Stimulated activated CD4-positive, alpha-beta T cell treated with anti-CD3 and anti-CD28 coated beads, Interleukin-4, amount 100 ng/mL, for 48 hours (primary cell): Measurements from ENCODE around the gene OR51D1.

Experiments
- DNase-seq, 2 donors: peaks; one replicate each; pipeline ENCODE4 v3.0.0-alpha.2; 2020; ENCODE audit warnings: low read depth in 2 of 2

OR51D1 gene

GRCh38 chr11:4636962-4637661 is at the start of gene OR51D1:
Gene OR51D1 (plus strand): TSS chr11:4637477. CDS start chr11:4639791, 2,314 bp downstream.
- DNase-seq: peak; percentile 45 to 64

- DNase-seq: no peak
Measured at GRCh38 chr11:4589017-4589416, 48.3 kb upstream of the OR51D1 start.

GRCh38 chr11:4593739-4594138 is 43.5 kb upstream of the OR51D1 start, which contains the start of gene OR52I1:
Gene OR52I1 (plus strand): TSS chr11:4594039. CDS start chr11:4594039, 0 bp downstream.
- no peak for DNase-seq

- DNase-seq: no peak
Measured at GRCh38 chr11:4605057-4605456, 32.2 kb upstream of the OR51D1 start.

- no peak for DNase-seq
Measured at GRCh38 chr11:4606231-4607015, 30.9 kb upstream of the OR51D1 start.

GRCh38 chr11:4607096-4607495 is 30.2 kb upstream of the OR51D1 start:
- no peak for DNase-seq

GRCh38 chr11:4607781-4608666 is 29.3 kb upstream of the OR51D1 start, which contains the start of gene TRIM68:
Gene TRIM68 (minus strand): TSS chr11:4608231. CDS start chr11:4605504, 2,727 bp downstream.
- peak; percentile 85 to 92 for DNase-seq

GRCh38 chr11:4610258-4610935 is 26.9 kb upstream of the OR51D1 start:
- no peak for DNase-seq

GRCh38 chr11:4611986-4612385 is 25.3 kb upstream of the OR51D1 start:
- DNase-seq: no peak

- no peak for DNase-seq
Measured at GRCh38 chr11:4615856-4616444, 21.3 kb upstream of the OR51D1 start.

GRCh38 chr11:4619514-4619913 is 17.8 kb upstream of the OR51D1 start:
- no peak for DNase-seq

- peak; percentile 54 to 57 for DNase-seq
Measured at GRCh38 chr11:4626207-4627099, 10.8 kb upstream of the OR51D1 start.

- DNase-seq: no peak
Measured at GRCh38 chr11:4636136-4636535, 1.1 kb upstream of the OR51D1 start.

- no peak for DNase-seq
Measured at GRCh38 chr11:4637662-4638047, 378 bp downstream of the OR51D1 start.

GRCh38 chr11:4639931-4640330 is 2.7 kb downstream of the OR51D1 start:
- DNase-seq: no peak

GRCh38 chr11:4641501-4641900 is 4.2 kb downstream of the OR51D1 start:
- no peak for DNase-seq

- DNase-seq: no peak
Measured at GRCh38 chr11:4642043-4642442, 4.8 kb downstream of the OR51D1 start.

- DNase-seq: no peak
Measured at GRCh38 chr11:4643076-4643475, 5.8 kb downstream of the OR51D1 start.

GRCh38 chr11:4643682-4644081 is 6.4 kb downstream of the OR51D1 start, which contains the start of gene OR51E1:
Gene OR51E1 (plus strand): TSS chr11:4643982. CDS start chr11:4652527, 8,545 bp downstream.
- no peak for DNase-seq

- DNase-seq: no peak
Measured at GRCh38 chr11:4644233-4644632, 7.0 kb downstream of the OR51D1 start.
